Neural progenitor cell (in vitro differentiated cells): Measurements from ENCODE around the gene CD274. TPM values are rescaled to one million over a fixed set of nuclear protein-coding genes. Genes with fewer than 3 reads are reported as not detected.
"Not testable (repeated sequence)": the region's sequence is repeated elsewhere in the genome, so short reads cannot be mapped to it uniquely, and the experiment has no call there.

Experiments used
- DNase-seq: peaks from one replicate; pipeline ENCODE4 v3.0.0-alpha.2; 2016; ENCODE audit warnings: low spot score
- H2AFZ ChIP-seq: fragments of 200-600 bp; sonication (generic); replicated peaks from 2 replicates; pipeline ENCODE4 v1.6.1; 2016; ENCODE audit warnings: antibody characterized with exemption
- H3F3A ChIP-seq: fragments of 200-600 bp; sonication (generic); 2 replicates; pipeline ENCODE4 v1.6.1; 2016; ENCODE audit warnings: antibody characterized with exemption, low read depth
- H3K27ac ChIP-seq: fragments of 200-600 bp; sonication (generic); 2 replicates; pipeline ENCODE4 v1.5.1; 2016; ENCODE audit warnings: mild to moderate bottlenecking
- H3K27me3 ChIP-seq: fragments of 200-600 bp; sonication (generic); 2 replicates; pipeline ENCODE4 v1.6.1; 2016; ENCODE audit warnings: mild to moderate bottlenecking, moderate library complexity
- H3K36me3 ChIP-seq: fragments of 200-600 bp; sonication (generic); 2 replicates; pipeline ENCODE4 v1.5.1; 2016
- H3K4me1 ChIP-seq: fragments of 200-600 bp; sonication (generic); 2 replicates; pipeline ENCODE4 v1.6.1; 2016; ENCODE audit warnings: mixed run types
- H3K4me2 ChIP-seq: fragments of 200-600 bp; sonication (generic); 2 replicates; pipeline ENCODE4 v1.6.1; 2016
- H3K4me3 ChIP-seq: fragments of 200-600 bp; sonication (generic); 2 replicates; pipeline ENCODE4 v1.5.1; 2016
- H3K79me2 ChIP-seq: fragments of 200-600 bp; sonication (generic); 2 replicates; pipeline ENCODE4 v1.6.1; 2016; ENCODE audit warnings: low read depth
- H3K9ac ChIP-seq: fragments of 200-600 bp; sonication (generic); 2 replicates; pipeline ENCODE4 v1.6.1; 2016
- H3K9me3 ChIP-seq: fragments of 200-600 bp; sonication (generic); 2 replicates; pipeline ENCODE4 v1.5.1; 2016; ENCODE audit warnings: low read depth
- H4K20me1 ChIP-seq: fragments of 200-600 bp; sonication (generic); 2 replicates; pipeline ENCODE4 v1.6.1; 2016; ENCODE audit warnings: low read depth
- H3K27ac Mint-ChIP-seq: 3 replicates; pipeline ENCODE4 v1.8.0; 2021; ENCODE audit warnings: mixed read lengths
- H3K27me3 Mint-ChIP-seq: 2 replicates; pipeline ENCODE4 v1.8.0; 2022; ENCODE audit warnings: low read depth, mild to moderate bottlenecking, inconsistent platforms, moderate library complexity, mixed read lengths; ENCODE audit not compliant: insufficient read depth
- H3K36me3 Mint-ChIP-seq: 3 replicates; pipeline ENCODE4 v1.8.0; 2021; ENCODE audit warnings: mixed read lengths
- H3K4me1 Mint-ChIP-seq: 3 replicates; pipeline ENCODE4 v1.8.0; 2021; ENCODE audit warnings: mixed read lengths
- H3K4me3 Mint-ChIP-seq: 3 replicates; pipeline ENCODE4 v1.8.0; 2021; ENCODE audit warnings: mild to moderate bottlenecking, moderate library complexity, mixed read lengths
- H3K9me3 Mint-ChIP-seq: 3 replicates; pipeline ENCODE4 v1.8.0; 2020; ENCODE audit warnings: mixed read lengths
- CTCF ChIP-seq: fragments of 200-600 bp; sonication (generic); IDR thresholded peaks from 2 replicates; pipeline ENCODE4 v1.5.1; 2017; ENCODE audit warnings: antibody characterized with exemption, mild to moderate bottlenecking
- EZH2 ChIP-seq: fragments of 200-600 bp; sonication (generic); IDR thresholded peaks from 2 replicates; pipeline ENCODE4 v1.6.1; 2017; ENCODE audit warnings: antibody characterized with exemption, mild to moderate bottlenecking, moderate library complexity
- EZH2phosphoT487 ChIP-seq: fragments of 200-600 bp; sonication (generic); IDR thresholded peaks from 2 replicates; pipeline ENCODE4 v1.6.1; 2017; ENCODE audit warnings: antibody characterized with exemption
- total RNA-seq: library from RNA; depleted of rRNA; stranded (reverse); fragments of >200 nt; gene quantifications from 2 replicates; pipeline ENCODE4 v1.2.3, GENCODE V29; 2015; ENCODE audit warnings: low replicate concordance

Gene CD274
- total RNA-seq, 1 donor from 2014 or later = not detected

- no peak for DNase-seq
- no peaks in the 10 kb centered on the region for H3K27me3 ChIP-seq
- no peaks in the 10 kb centered on the region for H3K27me3 Mint-ChIP-seq
- no peaks in the 10 kb centered on the region for H3K4me1 ChIP-seq
- TF ChIP-seq CTCF (no peak), EZH2 (no peak), EZH2phosphoT487 (no peak)
- no peaks in the 10 kb centered on the region for H4K20me1 ChIP-seq
- no peak overlapping the region for H2AFZ ChIP-seq
- no peaks in the 10 kb centered on the region for H3K79me2 ChIP-seq
- H3K4me2 ChIP-seq = no peak overlapping the region
- no peaks in the 10 kb centered on the region for H3K36me3 ChIP-seq
- no peak overlapping the region for H3K27ac Mint-ChIP-seq
- no peak overlapping the region for H3K4me3 ChIP-seq
- H3K9me3 Mint-ChIP-seq = no peaks in the 10 kb centered on the region
- no peak overlapping the region for H3K4me3 Mint-ChIP-seq
- H3F3A ChIP-seq = no peaks in the 10 kb centered on the region
- H3K27ac ChIP-seq = no peak overlapping the region
- no peaks in the 10 kb centered on the region for H3K4me1 Mint-ChIP-seq
- no peaks in the 10 kb centered on the region for H3K36me3 Mint-ChIP-seq
- H3K9ac ChIP-seq = no peak overlapping the region
- no peaks in the 10 kb centered on the region for H3K9me3 ChIP-seq
These were observed 39.5 kb downstream of the CD274 start for GRCh38 chr9:5489630-5490490.

- no peak overlapping the region for H3K4me3 Mint-ChIP-seq
- H3F3A ChIP-seq = no peaks in the 10 kb centered on the region
- no peaks in the 10 kb centered on the region for H3K9me3 ChIP-seq
- H3K9ac ChIP-seq = no peak overlapping the region
- no peaks in the 10 kb centered on the region for H3K36me3 Mint-ChIP-seq
- no peak for DNase-seq
- H4K20me1 ChIP-seq = no peaks in the 10 kb centered on the region
- no peak overlapping the region for H3K4me3 ChIP-seq
- H3K9me3 Mint-ChIP-seq = no peaks in the 10 kb centered on the region
- H3K27ac Mint-ChIP-seq = no peak overlapping the region
- H3K27me3 ChIP-seq = no peaks in the 10 kb centered on the region
- H3K4me1 Mint-ChIP-seq = no peaks in the 10 kb centered on the region
- H3K36me3 ChIP-seq = no peaks in the 10 kb centered on the region
- H2AFZ ChIP-seq = no peak overlapping the region
- H3K27me3 Mint-ChIP-seq = no peaks in the 10 kb centered on the region
- no peaks in the 10 kb centered on the region for H3K4me1 ChIP-seq
- H3K4me2 ChIP-seq = no peak overlapping the region
- no peaks in the 10 kb centered on the region for H3K79me2 ChIP-seq
- H3K27ac ChIP-seq = no peak overlapping the region
- TF ChIP-seq EZH2 (no peak), CTCF (no peak), EZH2phosphoT487 (no peak)
These were observed 42.8 kb downstream of the CD274 start for GRCh38 chr9:5492965-5493678.

- H3K36me3 Mint-ChIP-seq = no peaks in the 10 kb centered on the region
- Histone ChIP-seq H3F3A (no peaks in the 10 kb centered on the region), H3K9ac (no peak overlapping the region), H3K79me2 (no peaks in the 10 kb centered on the region), H3K4me3 (no peak overlapping the region), H3K27ac (no peak overlapping the region), H3K27me3 (no peaks in the 10 kb centered on the region), H4K20me1 (no peaks in the 10 kb centered on the region), H2AFZ (no peak overlapping the region), H3K4me2 (no peak overlapping the region), H3K9me3 (no peaks in the 10 kb centered on the region), H3K36me3 (no peaks in the 10 kb centered on the region), H3K4me1 (no peaks in the 10 kb centered on the region)
- no peak overlapping the region for H3K27ac Mint-ChIP-seq
- H3K4me1 Mint-ChIP-seq = no peaks in the 10 kb centered on the region
- TF ChIP-seq CTCF = no peak
- TF ChIP-seq EZH2 = no peak
- no peak overlapping the region for H3K4me3 Mint-ChIP-seq
- no peaks in the 10 kb centered on the region for H3K9me3 Mint-ChIP-seq
- no peaks in the 10 kb centered on the region for H3K27me3 Mint-ChIP-seq
- DNase-seq = no peak
These were observed 43.6 kb downstream of the CD274 start for GRCh38 chr9:5493679-5494511.

GRCh38 chr9:5494765-5495164 lies 44.4 kb downstream of the CD274 start:
- H3F3A ChIP-seq, DNase-seq, H3K79me2 ChIP-seq, H3K4me2 ChIP-seq, H3K36me3 ChIP-seq, H3K27me3 Mint-ChIP-seq, H2AFZ ChIP-seq, H3K4me3 Mint-ChIP-seq, H3K9ac ChIP-seq, H3K27me3 ChIP-seq, H3K9me3 Mint-ChIP-seq, H3K36me3 Mint-ChIP-seq, H3K4me1 Mint-ChIP-seq, H4K20me1 ChIP-seq, H3K9me3 ChIP-seq, H3K4me3 ChIP-seq, H3K27ac Mint-ChIP-seq, H3K27ac ChIP-seq, H3K4me1 ChIP-seq: not testable (repeated sequence)
